OCI-LY1 (cell line): ENCODE data around the gene BRCA1.

ENCODE experiments used
- H2AFZ ChIP-seq: fragments of 200-600 bp; sonication (generic), shearing (Covaris generic); 2 replicates; pipeline ENCODE4 v1.6.0; 2014; ENCODE audit warnings: antibody characterized with exemption, mild to moderate bottlenecking, low read length
- H3F3A ChIP-seq: fragments of 200-600 bp; sonication (generic), shearing (Covaris generic); 2 replicates; pipeline ENCODE4 v1.6.0; 2014; ENCODE audit warnings: mild to moderate bottlenecking, antibody characterized with exemption, low read length, moderate library complexity; ENCODE audit not compliant: insufficient read depth
- H3K27ac ChIP-seq: fragments of 200-600 bp; sonication (generic); 2 replicates; pipeline ENCODE4 v1.5.1; 2014; ENCODE audit warnings: low read length, mixed run types, mild to moderate bottlenecking, low read depth; ENCODE audit not compliant: poor library complexity, severe bottlenecking
- H3K27me3 ChIP-seq: fragments of 200-600 bp; sonication (generic); 2 replicates; pipeline ENCODE4 v1.6.0; 2014; ENCODE audit warnings: antibody characterized with exemption, mild to moderate bottlenecking, low read length, moderate library complexity; ENCODE audit not compliant: insufficient read depth
- H3K36me3 ChIP-seq: fragments of 200-600 bp; sonication (generic); 2 replicates; pipeline ENCODE4 v1.6.1; 2014; ENCODE audit warnings: mild to moderate bottlenecking, antibody characterized with exemption, low read length, moderate library complexity, mixed read lengths; ENCODE audit not compliant: insufficient read depth
- H3K4me1 ChIP-seq: fragments of 200-600 bp; sonication (generic); 2 replicates; pipeline ENCODE4 v1.5.1; 2014; ENCODE audit warnings: mild to moderate bottlenecking, low read length, moderate library complexity; ENCODE audit not compliant: insufficient read depth, severe bottlenecking
- H3K4me2 ChIP-seq: fragments of 200-600 bp; sonication (generic), shearing (Covaris generic); 2 replicates; pipeline ENCODE4 v1.6.1; 2014; ENCODE audit warnings: low read length
- H3K4me3 ChIP-seq: fragments of 200-600 bp; sonication (generic); 2 replicates; pipeline ENCODE4 v1.5.1; 2014; ENCODE audit warnings: low read length, low read depth, mild to moderate bottlenecking, mixed read lengths; ENCODE audit not compliant: poor library complexity, severe bottlenecking
- H3K79me2 ChIP-seq: fragments of 200-600 bp; shearing (Covaris generic); 2 replicates; pipeline ENCODE4 v1.6.1; 2016; ENCODE audit warnings: mixed run types, low read length, mixed read lengths; ENCODE audit not compliant: insufficient read depth
- H3K9ac ChIP-seq: fragments of 200-600 bp; sonication (generic), shearing (Covaris generic); 2 replicates; pipeline ENCODE4 v1.6.1; 2014; ENCODE audit warnings: mild to moderate bottlenecking, low read length, mixed read lengths
- H3K9me2 ChIP-seq: fragments of 200-600 bp; sonication (generic), shearing (Covaris generic); 2 replicates; pipeline ENCODE4 v1.6.1; 2014; ENCODE audit warnings: low read depth, mild to moderate bottlenecking, low read length, mixed read lengths
- H3K9me3 ChIP-seq: fragments of 200-600 bp; shearing (Covaris generic); 2 replicates; pipeline ENCODE4 v1.6.1; 2014; ENCODE audit warnings: low read length, mixed read lengths
- H4K20me1 ChIP-seq: fragments of 200-600 bp; sonication (generic), shearing (Covaris generic); 2 replicates; pipeline ENCODE4 v1.6.0; 2016; ENCODE audit warnings: mild to moderate bottlenecking, low read length; ENCODE audit not compliant: insufficient read depth
- EZH2 ChIP-seq: fragments of 200-600 bp; sonication (generic), shearing (Covaris generic); IDR thresholded peaks from 2 replicates; pipeline ENCODE4 v1.8.0; 2017; ENCODE audit warnings: borderline replicate concordance, mixed run types, mild to moderate bottlenecking, antibody characterized with exemption, low read length, moderate library complexity, mixed read lengths
- TF ChIP-seq, protein P1 (sequence below): fragments of 200-600 bp; sonication (generic), shearing (Covaris generic); IDR thresholded peaks from 2 replicates; pipeline ENCODE4 v1.5.1; 2017; ENCODE audit warnings: mild to moderate bottlenecking, antibody characterized with exemption, low read length, moderate library complexity, mixed read lengths

BRCA1 gene

DNA sequence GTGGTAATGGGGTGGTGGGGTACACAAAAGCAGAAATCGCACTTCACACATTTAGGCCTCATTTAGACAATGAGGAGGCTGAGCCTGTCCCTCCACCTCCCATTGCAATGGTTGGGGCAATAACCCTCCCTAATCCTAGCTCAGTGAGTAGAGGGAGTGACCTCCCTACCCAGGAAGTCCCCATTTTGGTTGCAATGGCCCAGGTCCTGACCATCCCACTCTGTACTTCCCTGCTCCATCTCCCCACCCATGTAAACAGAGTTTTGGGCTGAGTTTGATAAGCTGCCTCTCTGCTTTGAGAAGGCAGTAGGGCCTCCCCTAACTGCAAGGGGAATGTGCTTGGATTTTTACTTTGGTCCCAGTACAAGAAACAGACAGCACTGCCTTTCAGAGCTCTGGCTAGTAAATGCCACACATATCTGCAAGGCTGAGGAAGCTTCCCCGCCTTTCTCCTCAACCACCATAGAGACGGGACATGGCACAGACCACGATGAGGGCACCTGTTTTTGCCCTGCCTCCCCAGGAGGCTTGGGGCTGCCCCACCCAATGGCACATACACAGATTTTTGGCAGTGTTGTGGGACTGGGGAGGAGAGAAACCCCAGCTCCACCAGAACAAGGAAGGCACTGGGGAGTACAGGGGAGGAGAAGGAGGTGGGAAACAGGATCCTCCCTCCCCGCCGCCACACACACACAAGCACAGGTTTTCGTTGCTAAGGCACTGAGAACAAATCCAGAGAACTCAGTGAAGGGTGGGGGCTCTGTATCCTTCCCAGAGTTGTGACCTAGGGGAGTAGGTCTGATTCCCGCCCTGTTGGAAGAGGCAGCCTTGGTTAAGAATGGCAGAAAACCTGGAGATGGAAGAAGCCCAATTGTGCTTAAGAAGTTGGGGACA is 110.3 kb downstream of the BRCA1 start:
- Histone ChIP-seq H4K20me1 (no peaks in the 10 kb centered on the region), H3K27ac (no peak overlapping the region), H3K9me3 (no peaks in the 10 kb centered on the region), H3K79me2 (no peaks in the 10 kb centered on the region), H3K9me2 (no peaks in the 10 kb centered on the region), H3K4me3 (no peak overlapping the region), H2AFZ (no peak overlapping the region), H3K27me3 (no peaks in the 10 kb centered on the region), H3K9ac (no peak overlapping the region), H3F3A (no peaks in the 10 kb centered on the region), H3K36me3 (peaks cover 7% of the 10 kb centered on the region; the same call in 1 of the 2 replicates), H3K4me1 (peaks cover 9% of the 10 kb centered on the region), H3K4me2 (no peak overlapping the region)
- no peak for TF ChIP-seq EZH2
- TF ChIP-seq, protein P1, sequence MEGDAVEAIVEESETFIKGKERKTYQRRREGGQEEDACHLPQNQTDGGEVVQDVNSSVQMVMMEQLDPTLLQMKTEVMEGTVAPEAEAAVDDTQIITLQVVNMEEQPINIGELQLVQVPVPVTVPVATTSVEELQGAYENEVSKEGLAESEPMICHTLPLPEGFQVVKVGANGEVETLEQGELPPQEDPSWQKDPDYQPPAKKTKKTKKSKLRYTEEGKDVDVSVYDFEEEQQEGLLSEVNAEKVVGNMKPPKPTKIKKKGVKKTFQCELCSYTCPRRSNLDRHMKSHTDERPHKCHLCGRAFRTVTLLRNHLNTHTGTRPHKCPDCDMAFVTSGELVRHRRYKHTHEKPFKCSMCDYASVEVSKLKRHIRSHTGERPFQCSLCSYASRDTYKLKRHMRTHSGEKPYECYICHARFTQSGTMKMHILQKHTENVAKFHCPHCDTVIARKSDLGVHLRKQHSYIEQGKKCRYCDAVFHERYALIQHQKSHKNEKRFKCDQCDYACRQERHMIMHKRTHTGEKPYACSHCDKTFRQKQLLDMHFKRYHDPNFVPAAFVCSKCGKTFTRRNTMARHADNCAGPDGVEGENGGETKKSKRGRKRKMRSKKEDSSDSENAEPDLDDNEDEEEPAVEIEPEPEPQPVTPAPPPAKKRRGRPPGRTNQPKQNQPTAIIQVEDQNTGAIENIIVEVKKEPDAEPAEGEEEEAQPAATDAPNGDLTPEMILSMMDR = no peak

DNA sequence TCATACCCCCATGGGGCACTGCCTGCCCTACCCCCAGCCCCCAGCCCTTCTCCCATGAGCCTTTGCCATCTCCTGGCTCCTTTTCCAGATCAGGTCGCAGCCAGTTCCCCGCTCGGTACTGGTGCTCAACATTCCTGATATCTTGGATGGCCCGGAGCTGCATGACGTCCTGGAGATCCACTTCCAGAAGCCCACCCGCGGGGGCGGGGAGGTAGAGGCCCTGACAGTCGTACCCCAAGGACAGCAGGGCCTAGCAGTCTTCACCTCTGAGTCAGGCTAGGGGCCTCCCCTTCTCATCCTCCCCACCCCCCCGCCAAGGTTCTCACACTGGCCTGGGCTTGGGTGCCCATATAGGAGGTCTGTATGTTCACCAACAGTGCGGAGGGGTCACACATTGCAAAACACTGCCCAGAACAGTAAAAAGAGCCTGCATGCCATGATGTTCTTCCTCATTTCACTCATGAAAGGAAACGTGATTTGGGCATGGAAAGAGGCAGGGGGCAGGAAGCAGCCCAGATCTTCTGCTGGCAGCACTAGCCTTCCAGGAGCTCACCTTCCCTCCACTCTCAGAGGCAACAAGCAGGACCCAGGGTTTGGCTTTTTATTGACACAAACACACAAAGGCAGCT is 111.0 kb downstream of the BRCA1 start:
- Histone ChIP-seq H3K36me3 (peaks cover 7% of the 10 kb centered on the region; the same call in 1 of the 2 replicates), H3K27ac (no peak overlapping the region), H3K4me3 (no peak overlapping the region), H3K27me3 (no peaks in the 10 kb centered on the region), H3K4me2 (no peak overlapping the region), H3K4me1 (peaks cover 9% of the 10 kb centered on the region), H3K9me3 (no peaks in the 10 kb centered on the region), H3K9ac (no peak overlapping the region), H3K79me2 (no peaks in the 10 kb centered on the region), H3K9me2 (no peaks in the 10 kb centered on the region), H3F3A (no peaks in the 10 kb centered on the region), H2AFZ (no peak overlapping the region), H4K20me1 (no peaks in the 10 kb centered on the region)
- TF ChIP-seq, protein P1 = no peak
- no peak for TF ChIP-seq EZH2

DNA sequence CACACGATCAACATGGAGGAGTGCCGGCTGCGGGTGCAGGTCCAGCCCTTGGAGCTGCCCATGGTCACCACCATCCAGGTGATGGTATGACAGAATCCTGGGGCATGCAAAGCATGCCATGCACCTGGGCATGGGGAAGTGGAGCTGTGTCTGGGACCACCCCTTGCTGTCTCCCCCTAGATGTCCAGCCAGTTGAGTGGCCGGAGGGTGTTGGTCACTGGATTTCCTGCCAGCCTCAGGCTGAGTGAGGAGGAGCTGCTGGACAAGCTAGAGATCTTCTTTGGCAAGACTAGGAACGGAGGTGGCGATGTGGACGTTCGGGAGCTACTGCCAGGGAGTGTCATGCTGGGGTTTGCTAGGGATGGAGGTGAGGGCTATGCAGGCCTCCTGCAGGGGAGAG is 111.9 kb downstream of the BRCA1 start:
- Histone ChIP-seq H3K36me3 (peaks cover 7% of the 10 kb centered on the region; the same call in 1 of the 2 replicates), H3K4me2 (no peak overlapping the region), H3K27ac (no peak overlapping the region), H2AFZ (no peak overlapping the region), H3F3A (no peaks in the 10 kb centered on the region), H3K4me1 (peaks cover 5% of the 10 kb centered on the region), H3K9ac (no peak overlapping the region), H3K9me3 (no peaks in the 10 kb centered on the region), H3K4me3 (no peak overlapping the region), H3K79me2 (no peaks in the 10 kb centered on the region), H3K9me2 (no peaks in the 10 kb centered on the region), H4K20me1 (no peaks in the 10 kb centered on the region), H3K27me3 (no peaks in the 10 kb centered on the region)
- TF ChIP-seq, protein P1 = no peak
- no peak for TF ChIP-seq EZH2
